Measurements from ENCODE around the gene ADGRG3.

ADGRG3 gene

GRCh38 chr16:57634171-57634570, 33.9 kb upstream of the ADGRG3 start:
- no peak for DNase-seq (ENCODE audit: extremely low spot score)
- POLR2A ChIA-PET, result no interaction called here
- TF ChIP-seq SUZ12 (IDR thresholded peaks at IDR 0.05), result no peak
- no peak for TF ChIP-seq CTBP1 (IDR thresholded peaks at IDR 0.05; ENCODE audit: borderline replicate concordance)
- no peak for TF ChIP-seq ELF4 (IDR thresholded peaks at IDR 0.05)
- TF ChIP-seq NFRKB (IDR thresholded peaks at IDR 0.05), result no peak
- TF ChIP-seq L3MBTL2 (conservative IDR thresholded peaks at IDR 0.05), result no peak
- no peak for TF ChIP-seq FOXA1 (IDR thresholded peaks at IDR 0.05)
- TF ChIP-seq FOXM1 (IDR thresholded peaks at IDR 0.05; ENCODE audit: borderline replicate concordance), result no peak
- no peak for TF ChIP-seq PKNOX1 (IDR thresholded peaks at IDR 0.05)
- no peak for TF ChIP-seq FOXK2 (IDR thresholded peaks at IDR 0.05)
- no peak for TF ChIP-seq TARDBP (IDR thresholded peaks at IDR 0.05)
- TF ChIP-seq LEF1 (IDR thresholded peaks at IDR 0.05; ENCODE audit: borderline replicate concordance), result no peak
- CTCF ChIA-PET, result interaction anchor here (1.0 kb wide), 1 partner anchor 43 kb away, joined by 4 read pairs; no protein-coding TSS in a partner anchor

DNA sequence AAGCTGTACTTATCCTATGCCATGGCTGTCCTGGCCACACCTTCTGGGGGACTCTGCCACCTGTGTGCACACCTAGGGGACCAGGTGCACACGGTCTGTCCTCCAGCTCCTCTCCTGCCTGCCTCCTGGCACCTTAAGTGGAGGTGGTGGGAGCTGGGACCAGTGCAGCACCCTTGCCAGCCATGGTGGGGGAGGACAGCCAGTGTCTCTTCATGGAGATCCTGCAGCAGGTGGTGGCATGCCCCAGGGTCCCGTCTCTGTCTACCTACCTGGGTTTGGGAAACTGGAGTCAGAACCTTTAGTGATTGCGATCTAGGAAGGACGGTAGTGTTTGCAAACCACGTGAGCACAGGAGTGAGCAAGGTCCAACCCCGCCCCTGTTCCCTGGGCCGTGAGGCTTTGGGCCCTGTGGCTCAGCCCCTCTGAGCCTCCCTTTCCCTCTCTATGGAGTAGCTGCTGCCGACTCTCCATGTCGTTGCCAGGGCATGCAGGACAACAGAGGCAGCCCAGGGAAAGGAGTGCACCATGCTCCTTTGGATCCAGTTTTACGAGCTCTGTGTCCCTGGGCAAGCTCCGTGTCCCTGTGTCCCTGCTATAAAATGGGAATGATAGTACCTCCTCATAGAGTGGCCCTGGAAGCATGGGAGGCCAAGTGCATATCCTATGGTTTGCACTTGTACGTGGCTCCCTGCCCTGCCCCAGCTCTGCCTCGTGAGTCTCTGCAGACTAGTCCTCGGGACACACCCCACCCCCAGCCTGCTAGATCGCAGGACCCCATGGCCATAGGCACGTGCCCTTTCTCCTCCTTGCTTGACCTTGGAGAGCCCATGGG, 32.6 kb upstream of the ADGRG3 start:
- CTCF ChIA-PET, result interaction anchor here (1.5 kb wide), 1 partner anchor 45 kb away, joined by 4 read pairs; no protein-coding TSS in a partner anchor
- POLR2A ChIA-PET, result interaction anchor here (1.0 kb wide), 1 partner anchor 11 kb away, joined by 3 read pairs; no protein-coding TSS in a partner anchor
- TF ChIP-seq FOXK2 (IDR thresholded peaks at IDR 0.05) (no peak), ELF4 (IDR thresholded peaks at IDR 0.05) (no peak), ZNF384 (IDR thresholded peaks at IDR 0.05) (no peak), HDGF (IDR thresholded peaks at IDR 0.05; ENCODE audit: borderline replicate concordance) (no peak), NFRKB (IDR thresholded peaks at IDR 0.05) (no peak), SUZ12 (IDR thresholded peaks at IDR 0.05) (no peak), LEF1 (IDR thresholded peaks at IDR 0.05; ENCODE audit: borderline replicate concordance) (no peak)
- DNase-seq (ENCODE audit: extremely low spot score), result no peak

DNA sequence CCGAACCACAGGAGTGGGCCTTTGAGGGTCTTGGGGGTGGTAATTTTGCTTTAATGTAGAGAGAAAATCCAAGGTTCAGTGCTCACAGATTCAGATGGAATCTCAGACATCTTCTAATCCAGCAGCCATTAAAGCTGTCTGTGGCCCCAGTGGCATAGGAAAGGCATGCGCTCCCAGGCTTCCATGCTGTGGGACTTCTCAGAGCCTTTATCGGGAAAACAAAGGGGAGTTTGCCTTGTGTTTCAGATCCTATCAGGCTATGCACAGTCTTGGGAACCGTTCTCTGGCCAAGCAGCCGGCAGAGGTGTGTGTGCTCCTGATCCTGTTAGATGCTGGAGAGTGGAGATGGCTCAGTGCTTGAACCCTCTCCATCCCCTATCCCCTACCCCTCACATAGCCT, 31.9 kb upstream of the ADGRG3 start:
- CTCF ChIA-PET, result interaction anchor here (0.6 to 1.5 kb wide), 3 partner anchors 13 to 471 kb away, joined by 3 to 4 read pairs (median 4); no protein-coding TSS in a partner anchor
- POLR2A ChIA-PET, result interaction anchor here (1.0 kb wide), 1 partner anchor 12 kb away, joined by 3 read pairs; no protein-coding TSS in a partner anchor
- DNase-seq (ENCODE audit: extremely low spot score), result no peak
- TF ChIP-seq ZNF384 (IDR thresholded peaks at IDR 0.05), result no peak
- TF ChIP-seq SUZ12 (IDR thresholded peaks at IDR 0.05), result no peak
- TF ChIP-seq HDGF (IDR thresholded peaks at IDR 0.05; ENCODE audit: borderline replicate concordance), result no peak
- no peak for TF ChIP-seq CTBP1 (IDR thresholded peaks at IDR 0.05; ENCODE audit: borderline replicate concordance)
- TF ChIP-seq ARNT (IDR thresholded peaks at IDR 0.05), result no peak
- TF ChIP-seq PKNOX1 (IDR thresholded peaks at IDR 0.05), result no peak
- no peak for TF ChIP-seq FOXA1 (IDR thresholded peaks at IDR 0.05)
- no peak for TF ChIP-seq BHLHE40 (IDR thresholded peaks at IDR 0.05; ENCODE audit: borderline replicate concordance)

GRCh38 chr16:57637020-57637419, 31.1 kb upstream of the ADGRG3 start:
- TF ChIP-seq PKNOX1 (IDR thresholded peaks at IDR 0.05) (no peak), LEF1 (IDR thresholded peaks at IDR 0.05; ENCODE audit: borderline replicate concordance) (no peak), ARNT (IDR thresholded peaks at IDR 0.05) (no peak), FOXA1 (IDR thresholded peaks at IDR 0.05) (no peak), SP1 (IDR thresholded peaks at IDR 0.05) (no peak), CTBP1 (IDR thresholded peaks at IDR 0.05; ENCODE audit: borderline replicate concordance) (no peak), ELF4 (IDR thresholded peaks at IDR 0.05) (no peak), NFRKB (IDR thresholded peaks at IDR 0.05) (no peak), BHLHE40 (IDR thresholded peaks at IDR 0.05; ENCODE audit: borderline replicate concordance) (no peak), TARDBP (IDR thresholded peaks at IDR 0.05) (no peak), HDGF (IDR thresholded peaks at IDR 0.05; ENCODE audit: borderline replicate concordance) (no peak), SUZ12 (IDR thresholded peaks at IDR 0.05) (no peak), L3MBTL2 (conservative IDR thresholded peaks at IDR 0.05) (no peak), ZNF384 (IDR thresholded peaks at IDR 0.05) (no peak), FOXM1 (IDR thresholded peaks at IDR 0.05; ENCODE audit: borderline replicate concordance) (no peak), FOXK2 (IDR thresholded peaks at IDR 0.05) (no peak)
- ChIA-PET POLR2A (no interaction called here), CTCF (interaction anchor here (0.5 to 1.5 kb wide), 6 partner anchors 11 to 471 kb away, joined by 3 to 8 read pairs (median 4); no protein-coding TSS in a partner anchor)
- DNase-seq (ENCODE audit: extremely low spot score), result no peak

GRCh38 chr16:57637424-57637823, 30.7 kb upstream of the ADGRG3 start:
- POLR2A ChIA-PET, result no interaction called here
- DNase-seq (ENCODE audit: extremely low spot score), result no peak
- CTCF ChIA-PET, result interaction anchor here (0.5 to 1.5 kb wide), 7 partner anchors 11 to 99 kb away, joined by 3 to 8 read pairs (median 3); no protein-coding TSS in a partner anchor
- TF ChIP-seq ZNF384 (IDR thresholded peaks at IDR 0.05) (no peak), BHLHE40 (IDR thresholded peaks at IDR 0.05; ENCODE audit: borderline replicate concordance) (no peak), NFRKB (IDR thresholded peaks at IDR 0.05) (no peak), PKNOX1 (IDR thresholded peaks at IDR 0.05) (no peak), ARNT (IDR thresholded peaks at IDR 0.05) (no peak), CTBP1 (IDR thresholded peaks at IDR 0.05; ENCODE audit: borderline replicate concordance) (no peak), ELF4 (IDR thresholded peaks at IDR 0.05) (no peak), SP1 (IDR thresholded peaks at IDR 0.05) (no peak), FOXM1 (IDR thresholded peaks at IDR 0.05; ENCODE audit: borderline replicate concordance) (no peak), L3MBTL2 (conservative IDR thresholded peaks at IDR 0.05) (no peak), FOXK2 (IDR thresholded peaks at IDR 0.05) (no peak), TARDBP (IDR thresholded peaks at IDR 0.05) (no peak), HDGF (IDR thresholded peaks at IDR 0.05; ENCODE audit: borderline replicate concordance) (no peak), SUZ12 (IDR thresholded peaks at IDR 0.05) (no peak), LEF1 (IDR thresholded peaks at IDR 0.05; ENCODE audit: borderline replicate concordance) (no peak), FOXA1 (IDR thresholded peaks at IDR 0.05) (no peak)
